ENCODE data around the gene NAA50. TPM values are rescaled to one million over a fixed set of nuclear protein-coding genes. Genes with fewer than 3 reads are reported as not detected.

NAA50 gene
- total RNA-seq (2013) = 63.5 TPM
- polyA plus RNA-seq = 100 to 1,000 TPM in 1 of 3 donors, 10 to 100 TPM in 2; 32.2 to 105 (median 80.0) TPM
- 32.0 and 71.2 TPM in 2 replicates for polyA minus RNA-seq
- total RNA-seq = 99.8 to 282 (median 174) reads per million in 11 experiments

- no peaks in the 10 kb centered on the region for H3K9me3 Mint-ChIP-seq
- Histone ChIP-seq H3K4me2 (replicated peaks; ENCODE audit: extremely low read depth, low read length, poor library complexity, severe bottlenecking) (peak within 1 kb of the TSS; percentile 98), H3K9ac (ENCODE audit: insufficient read depth, low read length, poor library complexity, severe bottlenecking) (peak within 1 kb of the TSS; percentile 98), H4K20me1 (ENCODE audit: insufficient read depth, low read length) (peaks cover 65% of the 10 kb centered on the region), H3K36me3 (replicated peaks in 1 of 2; ENCODE audit: control insufficient read depth in 1 of 2, insufficient read depth in 2 of 2, low read length in 2 of 2) (no peaks in the 10 kb centered on the region), H3K9me3 (replicated peaks in 1 of 2; ENCODE audit: control insufficient read depth in 1 of 2, insufficient read depth in 1 of 2, low read length in 2 of 2) (no peaks in the 10 kb centered on the region), H3K79me2 (ENCODE audit: insufficient read depth, low read length) (peaks cover 94% of the 10 kb centered on the region), H3K27me3 (ENCODE audit: control insufficient read depth in 2 of 2, insufficient read depth in 2 of 2, low read length in 2 of 2) (no peaks in the 10 kb centered on the region), H3K27ac (ENCODE audit: low read depth in 1 of 2, low read length in 2 of 2) (peak within 1 kb of the TSS; percentile 94 to 98), H2AFZ (ENCODE audit: insufficient read depth, low read depth, low read length, poor library complexity, severe bottlenecking) (peak within 1 kb of the TSS; percentile 83), H3K4me3 (replicated peaks in 1 of 3; ENCODE audit: low read depth in 2 of 3, low read length in 3 of 3) (peak within 1 kb of the TSS; percentile 68 to 99 (median 73)), H3K4me1 (ENCODE audit: control insufficient read depth in 1 of 2, insufficient read depth in 2 of 2, low read length in 2 of 2) (peaks cover 43 to 67% of the 10 kb centered on the region in 2 donors)
- TF ChIP-seq CTCF (IDR thresholded peaks at IDR 0.05) = no peak
- peak within 1 kb of the TSS; percentile 99 to 100 (median 100) for H3K27ac Mint-ChIP-seq
- H3K36me3 Mint-ChIP-seq = peaks cover 3 to 8% of the 10 kb centered on the region in 2 donors
- intact Hi-C loops (cut with micrococcal nuclease) = loop anchor here (5.0 kb wide), 2 partner anchors 36 to 86 kb away; no protein-coding TSS in a partner anchor
- DNase-seq = peak; percentile 87 to 94 (median 92)
- peaks cover 0 to 3% (median 0%) of the 10 kb centered on the region in 3 donors for H3K27me3 Mint-ChIP-seq (ENCODE audit: low read depth in 3 of 3)
- peaks cover 67% of the 10 kb centered on the region for H3K4me1 Mint-ChIP-seq
- WGBS (ENCODE audit: insufficient coverage) = under 1% methylated on average over 68 of the region's 72 CpGs
- H3K4me3 Mint-ChIP-seq = peak within 1 kb of the TSS; percentile 96 to 100
Observed at GRCh38 chr3:113745756-113746547, at the start of gene NAA50. NAA50 (minus strand) TSS chr3:113746249; CDS start chr3:113745949, 300 bp downstream.

DNA sequence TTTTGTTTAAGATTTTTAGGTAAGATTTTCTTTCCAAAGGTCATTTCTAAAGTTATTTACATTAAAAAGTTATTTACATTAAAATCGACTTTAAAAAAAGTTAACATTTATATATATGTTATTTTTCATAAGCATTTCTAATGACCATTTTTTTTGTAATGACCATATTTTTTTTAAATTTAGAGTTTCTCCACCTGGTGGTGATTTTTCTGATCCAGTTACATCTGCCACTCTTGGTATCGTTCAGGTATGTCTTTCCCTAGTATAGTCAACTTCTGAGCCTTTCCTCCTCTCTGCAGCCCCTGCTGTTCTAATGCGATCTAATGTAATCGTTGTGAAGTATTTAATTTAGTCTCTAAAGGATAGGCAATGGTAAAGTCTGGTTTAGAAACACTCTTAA is 49.6 kb upstream of the NAA50 start:
- no peak overlapping the region for H3K4me3 Mint-ChIP-seq
- no peaks in the 10 kb centered on the region for H3K4me1 Mint-ChIP-seq
- peak overlapping the region in 1 of 7 donors; percentile 39 for H3K27ac Mint-ChIP-seq
- H3K9ac ChIP-seq (ENCODE audit: insufficient read depth, low read length, poor library complexity, severe bottlenecking) = no peak overlapping the region
- H2AFZ ChIP-seq (ENCODE audit: insufficient read depth, low read depth, low read length, poor library complexity, severe bottlenecking) = no peak overlapping the region
- no peak overlapping the region for H3K27ac ChIP-seq (ENCODE audit: low read depth in 1 of 2, low read length in 2 of 2)
- H3K4me1 ChIP-seq (ENCODE audit: control insufficient read depth in 1 of 2, insufficient read depth in 2 of 2, low read length in 2 of 2) = no peaks in the 10 kb centered on the region
- no peaks in the 10 kb centered on the region for H3K27me3 ChIP-seq (ENCODE audit: control insufficient read depth in 2 of 2, insufficient read depth in 2 of 2, low read length in 2 of 2)
- no peak overlapping the region for H3K4me2 ChIP-seq (replicated peaks; ENCODE audit: extremely low read depth, low read length, poor library complexity, severe bottlenecking)
- H4K20me1 ChIP-seq (ENCODE audit: insufficient read depth, low read length) = peaks cover 13% of the 10 kb centered on the region
- TF ChIP-seq CTCF (IDR thresholded peaks at IDR 0.05) = no peak
- no peaks in the 10 kb centered on the region for H3K27me3 Mint-ChIP-seq (ENCODE audit: low read depth in 3 of 3)
- H3K9me3 Mint-ChIP-seq = no peaks in the 10 kb centered on the region
- no CpG with 5 or more reads among the region's 4 CpGs for WGBS (ENCODE audit: insufficient coverage)
- H3K36me3 ChIP-seq (replicated peaks in 1 of 2; ENCODE audit: control insufficient read depth in 1 of 2, insufficient read depth in 2 of 2, low read length in 2 of 2) = peaks cover 88 to 96% of the 10 kb centered on the region in 2 donors
- intact Hi-C loops (cut with micrococcal nuclease) = no loop called here
- no peaks in the 10 kb centered on the region for H3K79me2 ChIP-seq (ENCODE audit: insufficient read depth, low read length)
- H3K36me3 Mint-ChIP-seq = peaks cover 65 to 77% of the 10 kb centered on the region in 2 donors
- no peak for DNase-seq
- no peaks in the 10 kb centered on the region for H3K9me3 ChIP-seq (replicated peaks in 1 of 2; ENCODE audit: control insufficient read depth in 1 of 2, insufficient read depth in 1 of 2, low read length in 2 of 2)
- no peak overlapping the region for H3K4me3 ChIP-seq (replicated peaks in 1 of 3; ENCODE audit: low read depth in 2 of 3, low read length in 3 of 3)

Data from CD14-positive monocyte (primary cell).